Iris pigment epithelial cell (primary cell): ENCODE results near the gene TIAM2.
A peak's percentile ranks its signal among the peaks of the same experiment; 100 is the strongest.

Experiments used
- DNase-seq: peaks from one replicate; pipeline ENCODE4 v3.0.0-alpha.2; 2011; ENCODE audit warnings: low read depth

Gene TIAM2

GRCh38 chr6:155292711-155293110 is 297.6 kb downstream of the TIAM2 start:
- DNase-seq: no peak

GRCh38 chr6:155297669-155298068 is 302.6 kb downstream of the TIAM2 start:
- no peak for DNase-seq

GRCh38 chr6:155301867-155302266 is 306.8 kb downstream of the TIAM2 start:
- DNase-seq: peak; percentile 75

- DNase-seq: peak; percentile 50
These were observed 308.3 kb downstream of the TIAM2 start for GRCh38 chr6:155303361-155303870.

- DNase-seq: no peak
These were observed 311.8 kb downstream of the TIAM2 start for GRCh38 chr6:155306958-155307357.
